Left colon (tissue), 2 donors: Measurements from ENCODE around the gene CROCC. TPM values are rescaled to one million over a fixed set of nuclear protein-coding genes. Genes with fewer than 3 reads are reported as not detected.
A peak's percentile ranks its signal among the peaks of the same experiment; 100 is the strongest.
"Not testable (repeated sequence)": the region's sequence is repeated elsewhere in the genome, so short reads cannot be mapped to it uniquely, and the experiment has no call there.

Source experiments
- ATAC-seq: fragments of 200-7000 bp; cut with Tn5 transposase; one replicate; pipeline ENCODE4 v1.9.1; 2020; ENCODE audit warnings: mild to moderate bottlenecking, moderate library complexity
- DNase-seq, 2 donors: peaks; one replicate each; pipeline ENCODE4 v3.0.0-alpha.2; 2020
- intact Hi-C, 2 donors: fragments of 100-400 bp; cut with DNase I in 1 of 2; cut with micrococcal nuclease in 1 of 2; formaldehyde crosslinking; loops; one replicate each; pipeline versions ENCODE4 v1.11.2 to v1.14.0; 2022; cut with DNase I, micrococcal nuclease
- total RNA-seq, 2 donors: library from RNA; stranded (reverse); fragmentation: NEBNext Ultra II Directional; extraction: Animal tissue kit (Norgen Biotek cat#: 25700); gene quantifications; one replicate each; pipeline ENCODE4 v1.2.1, GENCODE V29; 2021
- donor health status: DM: no; HTN: no; CAD: no.
- donor health status: DM: yes; HTN: yes; CAD: no.

CROCC gene
- total RNA-seq, 2 donors from 2014 or later = 11.3 to 11.4 TPM

DNA sequence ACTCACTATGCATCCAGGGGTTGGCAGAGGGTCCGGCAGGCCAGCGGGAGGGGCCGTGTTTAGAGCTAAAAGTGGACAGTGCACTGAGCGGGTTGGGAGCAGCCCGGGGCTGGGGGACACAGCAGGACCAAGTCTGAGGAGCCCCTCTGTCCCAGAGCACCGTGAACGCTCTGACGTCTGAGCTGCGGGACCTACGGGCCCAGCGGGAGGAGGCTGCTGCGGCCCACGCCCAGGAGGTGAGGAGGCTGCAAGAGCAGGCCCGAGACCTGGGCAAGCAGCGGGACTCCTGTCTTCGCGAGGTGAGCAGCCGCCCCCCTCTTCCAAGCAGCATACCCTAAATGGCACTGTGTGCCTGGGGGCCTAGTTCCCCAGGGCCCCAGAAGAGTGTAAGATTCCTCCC, 32.8 kb downstream of the CROCC start:
- DNase-seq = no peak
- intact Hi-C loops = loop anchor here in 1 of 2 donors (5.0 kb wide), 1 partner anchor 93 kb away; no protein-coding TSS in a partner anchor
- no peak for ATAC-seq

DNA sequence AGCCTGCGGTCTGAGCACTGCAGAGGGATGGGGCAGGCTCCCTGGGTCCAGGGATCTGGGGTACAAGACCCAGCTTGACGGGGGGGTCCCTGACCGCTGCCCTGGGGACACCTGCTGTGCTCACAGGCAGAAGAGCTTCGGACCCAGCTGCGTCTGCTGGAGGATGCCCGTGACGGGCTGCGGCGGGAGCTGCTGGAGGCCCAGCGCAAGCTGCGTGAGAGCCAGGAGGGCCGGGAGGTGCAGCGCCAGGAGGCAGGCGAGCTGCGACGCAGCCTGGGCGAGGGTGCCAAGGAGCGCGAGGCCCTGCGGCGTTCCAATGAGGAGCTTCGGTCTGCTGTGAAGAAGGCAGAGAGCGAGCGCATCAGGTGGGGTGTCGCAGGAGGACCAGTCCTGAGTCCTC, 33.5 kb downstream of the CROCC start:
- DNase-seq = no peak
- no peak for ATAC-seq
- intact Hi-C loops = no loop called here

DNA sequence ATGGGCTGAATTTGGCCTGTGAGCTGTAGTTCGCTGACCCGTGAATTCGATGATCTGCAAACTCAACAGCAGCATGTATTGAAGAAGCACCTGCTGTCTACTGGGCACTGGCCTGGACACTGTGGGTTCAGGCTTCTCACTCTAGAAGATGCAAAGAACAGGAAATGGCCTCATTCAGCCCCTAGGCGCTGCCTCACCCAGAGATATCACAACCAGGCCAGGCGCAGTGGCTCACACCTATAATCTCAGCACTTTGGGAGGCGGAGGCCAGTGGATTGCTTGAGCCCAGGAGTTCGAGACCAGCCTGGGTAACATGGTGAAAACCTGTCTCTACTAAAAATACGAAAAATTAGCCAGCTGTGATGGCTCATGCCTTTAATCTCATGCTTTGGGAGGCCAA, 35.0 kb downstream of the CROCC start:
- no peak for DNase-seq
- intact Hi-C loops = no loop called here
- no peak for ATAC-seq

DNA sequence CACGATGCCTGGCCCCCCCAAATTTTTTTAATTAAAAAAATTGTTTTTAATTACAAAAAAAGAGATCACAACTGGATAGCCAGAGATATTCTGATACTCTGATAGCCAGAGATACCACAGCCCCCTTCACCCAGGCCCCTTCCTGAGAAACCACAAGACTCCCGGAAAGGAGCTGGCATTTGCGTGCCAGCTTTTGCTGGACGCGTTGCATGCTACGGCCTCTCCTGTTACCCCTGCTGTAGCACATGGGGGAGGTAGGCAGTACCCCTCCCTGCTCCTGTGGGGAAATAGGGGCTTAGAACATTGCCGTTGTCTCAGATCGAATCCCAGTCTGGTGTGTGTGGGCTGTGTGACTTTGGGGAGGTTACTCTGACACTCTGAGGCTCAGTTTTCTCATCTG, 36.0 kb downstream of the CROCC start:
- no peak for ATAC-seq
- no peak for DNase-seq
- intact Hi-C loops = no loop called here

DNA sequence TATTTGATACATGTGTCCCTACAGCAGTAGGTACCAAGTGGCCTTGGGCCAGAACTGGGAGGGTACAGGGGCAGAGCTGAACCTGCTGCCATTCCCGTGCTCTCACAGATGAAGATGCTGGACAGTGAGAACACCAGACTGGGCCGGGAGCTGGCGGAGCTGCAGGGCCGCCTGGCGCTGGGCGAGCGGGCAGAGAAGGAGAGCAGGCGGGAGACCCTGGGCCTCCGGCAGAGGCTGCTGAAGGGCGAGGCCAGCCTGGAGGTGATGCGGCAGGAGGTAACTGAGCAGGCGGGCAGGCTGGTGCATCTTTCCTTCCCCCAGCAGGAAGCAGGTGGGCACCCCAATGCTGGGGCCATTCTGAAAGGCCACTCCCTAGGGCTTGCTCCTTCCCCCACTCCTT, 36.7 kb downstream of the CROCC start:
- intact Hi-C loops = no loop called here
- ATAC-seq (no peak), DNase-seq (no peak)

DNA sequence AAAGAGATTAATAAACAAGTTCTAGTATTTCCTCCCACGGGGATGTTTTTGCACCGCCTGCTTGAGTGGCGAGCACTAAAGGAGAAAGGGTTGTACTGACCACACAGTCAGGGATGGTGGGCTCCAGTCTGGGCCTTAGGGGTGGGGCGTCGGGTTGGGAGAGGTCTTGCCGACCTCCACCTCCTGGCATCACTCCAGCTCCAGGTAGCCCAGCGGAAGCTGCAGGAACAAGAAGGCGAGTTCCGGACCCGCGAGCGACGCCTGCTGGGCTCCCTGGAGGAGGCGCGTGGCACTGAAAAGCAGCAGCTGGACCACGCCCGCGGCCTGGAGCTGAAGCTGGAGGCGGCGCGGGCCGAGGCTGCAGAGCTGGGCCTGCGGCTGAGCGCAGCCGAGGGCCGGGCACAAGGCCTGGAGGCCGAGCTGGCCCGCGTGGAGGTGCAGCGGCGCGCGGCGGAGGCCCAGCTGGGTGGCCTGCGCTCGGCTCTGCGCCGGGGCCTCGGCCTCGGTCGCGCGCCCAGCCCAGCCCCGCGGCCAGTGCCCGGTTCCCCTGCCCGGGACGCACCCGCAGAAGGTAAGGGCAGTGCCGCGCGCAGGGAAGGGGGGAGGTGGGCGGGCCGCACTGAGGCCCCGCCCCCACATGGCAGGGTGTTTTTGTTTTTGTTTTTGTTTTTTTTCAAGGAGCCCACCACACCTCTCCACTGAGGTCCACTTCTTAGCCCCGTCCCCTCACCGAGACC, 39.0 kb downstream of the CROCC start:
- ATAC-seq (peak; percentile 93), DNase-seq (peak; percentile 88 to 96)
- intact Hi-C loops = loop anchor here in 1 of 2 donors (10.0 kb wide), 1 partner anchor 84 kb away; no protein-coding TSS in a partner anchor

DNA sequence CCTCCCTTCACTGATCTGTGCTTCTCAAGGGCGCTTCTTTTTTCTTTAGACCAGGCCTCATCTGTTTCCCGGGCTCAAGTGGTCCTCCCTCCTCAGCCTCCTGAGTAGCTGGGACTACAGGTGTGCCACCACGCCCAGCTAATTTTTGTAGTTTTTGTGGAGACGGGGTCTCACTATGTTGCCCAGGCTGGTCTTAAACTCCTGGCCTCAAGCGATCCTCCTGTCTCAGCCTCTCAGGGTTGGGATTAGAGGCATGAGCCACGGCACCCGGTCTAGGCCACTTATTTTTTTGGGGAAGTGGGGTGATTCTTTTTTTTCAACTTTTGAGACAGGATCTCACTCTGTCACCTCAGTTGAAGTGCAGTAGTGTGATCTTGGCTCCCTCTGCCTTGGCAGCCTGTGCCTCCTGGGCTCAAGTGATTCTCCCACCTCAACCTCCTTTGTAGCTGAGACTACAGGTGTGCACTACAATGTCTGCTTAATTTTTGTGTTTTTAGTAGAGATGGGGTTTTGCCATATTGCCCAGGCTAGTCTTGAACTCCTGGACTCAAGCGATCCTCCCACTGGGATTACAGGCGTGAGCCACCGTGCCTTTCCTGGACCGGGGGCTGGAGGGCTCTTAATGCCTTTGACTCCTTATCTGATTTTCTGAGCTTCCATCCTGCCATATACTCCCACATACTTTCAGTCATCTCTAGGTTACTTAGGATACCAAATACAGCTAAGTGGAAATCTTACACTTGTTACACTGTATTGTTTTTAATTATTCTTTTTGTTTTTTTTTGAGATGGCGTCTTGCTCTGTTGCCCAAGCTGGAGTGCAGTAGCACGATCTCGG, 39.8 kb downstream of the CROCC start:
- intact Hi-C loops = loop anchor here in 1 of 2 donors (10.0 kb wide), 1 partner anchor 83 kb away; no protein-coding TSS in a partner anchor
- no peak for ATAC-seq
- DNase-seq = no peak

DNA sequence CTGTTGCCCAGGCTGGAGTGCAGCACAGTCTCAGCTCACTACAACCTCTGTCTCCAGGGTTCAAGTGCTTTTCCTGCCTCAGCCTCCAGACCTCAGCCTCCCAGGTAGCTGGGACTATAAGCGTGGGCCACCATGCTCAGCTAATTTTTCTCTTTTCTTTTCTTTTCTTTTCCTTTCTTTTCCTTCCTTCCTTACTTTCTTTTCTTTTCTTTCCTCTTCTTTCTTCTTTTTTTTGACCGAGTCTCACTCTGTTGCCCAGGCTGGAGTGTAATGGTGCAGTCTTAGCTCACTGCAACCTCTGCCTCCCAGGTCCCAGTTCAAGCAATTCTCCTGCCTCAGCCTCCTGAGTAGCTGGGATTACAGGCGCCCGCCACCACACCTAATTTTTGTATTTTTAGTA, 42.4 kb downstream of the CROCC start:
- DNase-seq, ATAC-seq: not testable (repeated sequence)
- intact Hi-C loops = loop anchor here in 1 of 2 donors (10.0 kb wide), 1 partner anchor 81 kb away; no protein-coding TSS in a partner anchor

DNA sequence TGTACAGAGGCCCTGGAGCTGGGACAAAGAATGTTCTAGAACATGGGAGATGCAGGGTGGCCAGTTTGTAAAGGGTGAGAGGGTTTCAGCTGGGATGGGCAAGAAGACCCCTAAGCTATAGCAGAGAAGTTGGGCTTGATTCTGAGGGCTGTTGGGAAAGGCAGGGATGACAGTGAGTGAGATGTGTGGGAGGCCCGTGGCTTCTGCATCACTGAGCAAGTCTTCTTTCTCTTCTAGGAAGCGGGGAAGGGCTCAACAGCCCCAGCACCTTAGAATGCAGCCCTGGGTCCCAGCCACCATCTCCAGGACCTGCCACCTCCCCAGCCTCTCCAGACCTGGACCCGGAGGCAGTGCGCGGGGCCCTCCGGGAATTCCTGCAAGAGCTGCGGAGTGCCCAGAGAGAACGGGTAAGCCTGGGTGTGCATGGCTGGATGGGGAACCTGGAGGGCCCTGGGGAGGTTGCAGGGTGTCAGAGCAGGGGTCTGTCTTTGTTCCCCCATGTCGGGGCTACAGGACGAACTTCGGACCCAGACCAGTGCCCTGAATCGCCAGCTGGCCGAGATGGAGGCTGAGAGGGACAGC, 43.8 kb downstream of the CROCC start:
- DNase-seq (no peak), ATAC-seq (no peak)
- intact Hi-C loops = loop anchor here in 1 of 2 donors (10.0 kb wide), 1 partner anchor 79 kb away; no protein-coding TSS in a partner anchor

DNA sequence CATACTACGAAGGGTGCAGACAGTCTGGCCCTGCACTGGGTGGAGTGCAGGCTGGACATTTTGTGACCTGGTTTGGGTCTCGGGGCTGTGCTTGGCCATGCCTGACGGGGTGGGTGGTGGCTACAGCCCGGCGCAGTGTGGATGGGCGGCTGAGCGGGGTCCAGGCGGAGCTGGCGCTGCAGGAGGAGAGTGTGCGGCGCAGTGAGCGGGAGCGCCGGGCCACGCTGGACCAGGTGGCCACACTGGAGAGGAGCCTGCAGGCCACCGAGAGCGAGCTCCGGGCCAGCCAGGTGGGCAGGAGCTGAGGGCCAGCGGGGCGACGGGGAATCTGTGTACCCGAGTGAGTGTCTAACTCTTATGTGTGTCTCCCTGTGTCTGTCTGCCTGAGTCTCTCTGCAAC, 44.6 kb downstream of the CROCC start:
- ATAC-seq = no peak
- DNase-seq = no peak
- intact Hi-C loops = loop anchor here in 1 of 2 donors (10.0 kb wide), 1 partner anchor 79 kb away; no protein-coding TSS in a partner anchor

DNA sequence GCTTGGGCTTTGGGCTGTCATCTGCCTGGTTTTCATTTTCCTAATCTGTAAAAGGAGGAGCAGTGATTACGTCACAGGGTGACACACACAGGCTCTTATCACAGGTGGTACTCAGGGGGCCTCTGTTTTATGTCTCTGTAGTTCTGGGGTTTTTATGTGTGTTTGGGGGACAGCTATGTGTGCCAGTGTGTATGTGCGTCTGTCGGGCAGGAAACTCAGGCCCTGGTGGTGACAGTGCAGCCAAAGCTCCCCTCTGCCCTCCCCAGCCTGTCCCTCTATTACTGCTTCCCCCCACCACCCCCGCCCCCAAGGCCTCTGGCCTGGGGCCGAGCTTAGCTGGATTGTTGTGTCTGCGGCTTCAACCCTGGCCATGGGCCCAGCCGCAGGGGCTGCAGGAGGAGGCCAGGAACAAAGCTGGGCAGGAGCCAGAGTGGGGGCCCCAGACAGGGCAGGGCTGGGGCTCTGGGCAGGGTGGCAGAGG, 45.4 kb downstream of the CROCC start:
- no peak for ATAC-seq

DNA sequence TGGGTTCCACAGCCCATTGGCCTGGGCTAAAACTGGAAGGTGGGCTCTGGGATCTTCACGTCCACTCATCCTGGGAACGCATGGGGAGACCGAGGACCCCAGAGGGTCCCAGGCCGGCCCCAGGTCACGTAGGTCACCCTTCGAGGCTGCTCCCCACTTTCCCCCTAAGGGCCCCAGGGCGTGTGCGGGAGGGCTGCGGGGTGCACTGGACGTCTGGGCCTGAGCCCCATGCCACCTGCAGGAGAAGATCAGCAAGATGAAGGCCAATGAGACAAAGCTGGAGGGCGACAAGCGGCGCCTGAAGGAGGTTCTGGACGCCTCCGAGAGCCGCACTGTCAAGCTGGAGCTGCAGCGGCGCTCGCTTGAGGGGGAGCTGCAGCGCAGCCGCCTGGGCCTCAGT, 46.2 kb downstream of the CROCC start:
- DNase-seq = no peak
- intact Hi-C loops = loop anchor here in 1 of 2 donors (10.0 kb wide), 1 partner anchor 77 kb away; no protein-coding TSS in a partner anchor
- no peak for ATAC-seq

More for the DNA sequence above, 45.4 kb downstream of the CROCC start:
- peak in 1 of 2 donors; percentile 31 for DNase-seq
- intact Hi-C loops = loop anchor here in 1 of 2 donors (10.0 kb wide), 1 partner anchor 78 kb away; no protein-coding TSS in a partner anchor

DNA sequence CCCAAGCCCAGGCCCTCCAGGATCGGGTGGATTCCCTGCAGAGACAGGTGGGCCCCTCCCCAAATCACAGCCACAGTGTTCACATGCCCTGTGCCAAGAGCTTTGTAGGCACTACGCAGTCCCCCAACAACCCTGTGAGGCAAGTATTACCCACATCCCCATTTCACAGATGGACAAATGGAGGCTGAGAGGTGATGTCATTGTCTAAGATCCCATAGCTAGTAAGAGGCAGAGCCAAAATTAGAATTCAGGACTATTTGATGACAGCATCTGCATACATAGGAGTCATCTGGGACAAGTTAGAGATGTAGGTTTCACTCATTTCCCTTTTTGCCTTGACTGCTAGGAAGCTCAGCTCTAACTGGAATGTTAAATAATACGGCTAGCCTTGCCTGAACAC, 46.6 kb downstream of the CROCC start:
- DNase-seq (no peak), ATAC-seq (no peak)
- intact Hi-C loops = loop anchor here in 1 of 2 donors (10.0 kb wide), 1 partner anchor 76 kb away; no protein-coding TSS in a partner anchor

DNA sequence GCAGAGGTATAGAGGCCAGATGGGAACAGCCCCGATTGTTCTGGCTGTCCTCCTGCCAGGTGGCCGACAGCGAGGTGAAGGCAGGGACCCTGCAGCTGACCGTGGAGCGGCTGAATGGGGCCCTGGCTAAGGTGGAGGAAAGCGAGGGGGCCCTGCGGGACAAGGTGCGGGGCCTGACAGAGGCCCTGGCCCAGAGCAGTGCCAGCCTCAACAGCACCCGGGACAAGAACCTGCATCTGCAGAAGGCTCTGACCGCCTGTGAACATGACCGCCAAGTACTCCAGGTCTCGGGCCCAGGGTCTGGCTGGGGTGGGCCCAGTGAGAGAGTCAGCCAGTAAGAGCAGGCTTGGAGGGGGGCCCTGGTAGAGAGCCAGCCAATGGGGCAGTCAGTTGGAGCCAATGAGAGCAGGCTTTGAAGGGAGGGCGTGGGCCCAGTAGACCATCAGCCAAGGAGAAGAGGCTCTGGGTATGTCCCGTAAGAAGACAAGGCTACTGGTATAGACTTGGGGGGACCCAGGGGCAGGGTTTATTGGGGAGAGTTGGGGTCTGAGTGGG, 47.4 kb downstream of the CROCC start:
- DNase-seq = no peak
- intact Hi-C loops = loop anchor here in 1 of 2 donors (10.0 kb wide), 1 partner anchor 76 kb away; no protein-coding TSS in a partner anchor
- ATAC-seq = no peak

DNA sequence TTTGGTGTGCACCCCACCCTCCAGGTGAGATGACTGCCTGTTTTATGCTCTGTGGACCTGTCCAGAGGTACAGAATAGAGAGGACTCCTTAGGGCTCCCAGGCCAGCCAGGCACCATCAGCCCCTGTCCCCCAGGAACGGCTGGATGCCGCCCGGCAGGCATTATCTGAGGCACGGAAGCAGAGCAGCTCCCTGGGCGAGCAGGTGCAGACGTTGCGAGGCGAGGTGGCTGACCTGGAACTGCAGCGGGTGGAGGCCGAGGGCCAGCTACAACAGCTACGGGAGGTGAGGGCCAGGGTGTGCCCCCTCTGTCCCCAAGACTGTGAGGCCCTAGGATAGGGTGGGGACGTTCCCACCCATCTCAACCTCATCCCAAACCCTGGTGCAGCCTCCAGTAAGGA, 47.9 kb downstream of the CROCC start:
- intact Hi-C loops = loop anchor here in 1 of 2 donors (10.0 kb wide), 1 partner anchor 75 kb away; no protein-coding TSS in a partner anchor
- no peak for ATAC-seq

DNA sequence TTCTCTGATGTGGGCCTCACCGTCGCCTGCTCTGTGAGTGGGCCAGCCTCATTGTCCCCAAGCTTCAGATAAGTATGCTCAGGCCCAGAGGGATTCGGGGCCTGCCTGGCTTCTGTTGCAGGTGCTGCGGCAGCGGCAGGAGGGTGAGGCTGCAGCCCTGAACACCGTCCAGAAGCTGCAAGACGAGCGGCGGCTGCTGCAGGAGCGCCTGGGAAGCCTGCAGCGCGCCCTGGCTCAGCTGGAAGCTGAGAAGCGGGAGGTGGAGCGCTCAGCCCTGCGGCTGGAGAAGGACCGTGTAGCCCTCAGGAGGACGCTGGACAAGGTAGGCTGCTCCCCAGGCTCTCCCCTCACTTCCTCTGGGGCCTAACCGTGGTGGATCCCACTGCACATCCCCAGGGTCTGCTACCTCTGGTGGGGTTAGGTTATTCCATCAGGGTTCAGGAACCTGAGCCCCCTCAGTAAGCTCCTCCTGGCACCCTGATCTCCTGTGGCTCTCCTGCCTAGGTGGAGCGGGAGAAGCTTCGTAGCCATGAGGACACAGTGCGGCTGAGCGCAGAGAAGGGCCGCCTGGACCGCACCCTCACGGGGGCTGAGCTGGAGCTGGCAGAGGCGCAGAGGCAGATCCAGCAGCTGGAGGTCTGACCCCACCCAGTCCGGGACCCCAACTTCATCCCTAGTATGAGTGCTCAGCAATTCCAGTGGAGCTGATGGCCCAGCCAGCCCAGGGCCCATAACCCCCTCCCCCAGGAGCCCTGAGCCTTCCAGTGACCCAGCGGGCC, 48.6 kb downstream of the CROCC start:
- intact Hi-C loops = no loop called here
- ATAC-seq = no peak
- no peak for DNase-seq

More for the DNA sequence above, 47.9 kb downstream of the CROCC start:
- no peak for DNase-seq

DNA sequence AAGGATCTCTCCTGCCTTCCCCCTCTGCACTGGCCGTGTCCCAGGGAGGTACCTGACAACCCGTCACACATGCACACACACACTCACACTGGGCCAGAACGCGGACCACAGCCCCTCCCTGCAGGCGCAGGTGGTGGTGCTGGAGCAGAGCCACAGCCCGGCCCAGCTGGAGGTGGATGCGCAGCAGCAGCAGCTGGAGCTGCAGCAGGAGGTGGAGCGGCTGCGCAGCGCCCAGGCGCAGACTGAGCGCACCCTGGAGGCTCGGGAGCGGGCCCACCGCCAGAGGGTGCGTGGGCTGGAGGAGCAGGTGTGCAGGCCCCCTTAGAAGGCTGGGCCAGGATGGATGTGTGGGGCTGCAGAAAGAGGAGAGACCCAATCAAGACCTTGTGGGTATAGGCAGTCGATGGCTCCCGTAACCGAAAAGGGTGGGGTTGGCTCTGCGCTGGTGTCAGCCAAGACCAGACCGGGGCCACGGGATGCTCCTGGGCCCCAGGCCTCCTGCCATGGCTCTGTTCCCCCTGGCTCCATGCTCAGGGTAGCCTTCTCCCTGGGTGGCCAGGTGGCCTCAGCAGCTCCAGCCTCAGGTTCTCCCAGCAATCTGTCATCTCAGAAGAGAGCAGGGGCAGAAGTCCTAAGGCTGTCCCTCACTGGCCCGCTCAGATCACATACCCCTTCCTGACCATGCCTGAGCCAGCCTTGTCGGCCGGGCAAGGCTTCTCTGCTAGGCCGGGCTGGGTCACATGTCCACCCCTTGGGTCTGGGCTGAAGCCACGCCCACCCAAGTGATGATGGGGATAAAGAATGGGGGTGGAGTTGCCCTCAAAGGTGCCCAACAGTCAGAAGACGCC, 49.8 kb downstream of the CROCC start:
- ATAC-seq (peak; percentile 64), DNase-seq (no peak)
- intact Hi-C loops = no loop called here
